CD4-positive, alpha-beta T cell treated with Interleukin-12 subunit alpha and Interleukin-12 subunit beta, for 1 hour (primary cell): ENCODE measurements around the gene GPR179.

Source experiments
- DNase-seq: peaks from one replicate; pipeline ENCODE4 v3.0.0-alpha.2; 2020

GPR179 gene, protein sequence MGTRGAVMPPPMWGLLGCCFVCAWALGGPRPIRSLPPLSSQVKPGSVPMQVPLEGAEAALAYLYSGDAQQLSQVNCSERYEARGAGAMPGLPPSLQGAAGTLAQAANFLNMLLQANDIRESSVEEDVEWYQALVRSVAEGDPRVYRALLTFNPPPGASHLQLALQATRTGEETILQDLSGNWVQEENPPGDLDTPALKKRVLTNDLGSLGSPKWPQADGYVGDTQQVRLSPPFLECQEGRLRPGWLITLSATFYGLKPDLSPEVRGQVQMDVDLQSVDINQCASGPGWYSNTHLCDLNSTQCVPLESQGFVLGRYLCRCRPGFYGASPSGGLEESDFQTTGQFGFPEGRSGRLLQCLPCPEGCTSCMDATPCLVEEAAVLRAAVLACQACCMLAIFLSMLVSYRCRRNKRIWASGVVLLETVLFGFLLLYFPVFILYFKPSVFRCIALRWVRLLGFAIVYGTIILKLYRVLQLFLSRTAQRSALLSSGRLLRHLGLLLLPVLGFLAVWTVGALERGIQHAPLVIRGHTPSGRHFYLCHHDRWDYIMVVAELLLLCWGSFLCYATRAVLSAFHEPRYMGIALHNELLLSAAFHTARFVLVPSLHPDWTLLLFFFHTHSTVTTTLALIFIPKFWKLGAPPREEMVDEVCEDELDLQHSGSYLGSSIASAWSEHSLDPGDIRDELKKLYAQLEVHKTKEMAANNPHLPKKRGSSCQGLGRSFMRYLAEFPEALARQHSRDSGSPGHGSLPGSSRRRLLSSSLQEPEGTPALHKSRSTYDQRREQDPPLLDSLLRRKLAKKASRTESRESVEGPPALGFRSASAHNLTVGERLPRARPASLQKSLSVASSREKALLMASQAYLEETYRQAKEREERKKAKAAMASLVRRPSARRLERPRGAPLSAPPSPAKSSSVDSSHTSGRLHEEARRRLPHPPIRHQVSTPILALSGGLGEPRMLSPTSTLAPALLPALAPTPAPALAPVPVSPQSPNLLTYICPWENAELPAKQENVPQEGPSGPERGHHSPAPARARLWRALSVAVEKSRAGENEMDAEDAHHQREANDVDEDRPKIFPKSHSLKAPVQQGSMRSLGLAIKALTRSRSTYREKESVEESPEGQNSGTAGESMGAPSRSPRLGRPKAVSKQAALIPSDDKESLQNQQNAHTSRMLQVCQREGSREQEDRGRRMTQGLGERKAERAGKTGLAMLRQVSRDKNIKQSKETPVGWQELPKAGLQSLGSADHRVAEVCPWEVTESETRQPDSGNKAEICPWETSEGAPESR (N-terminal part only)

DNA sequence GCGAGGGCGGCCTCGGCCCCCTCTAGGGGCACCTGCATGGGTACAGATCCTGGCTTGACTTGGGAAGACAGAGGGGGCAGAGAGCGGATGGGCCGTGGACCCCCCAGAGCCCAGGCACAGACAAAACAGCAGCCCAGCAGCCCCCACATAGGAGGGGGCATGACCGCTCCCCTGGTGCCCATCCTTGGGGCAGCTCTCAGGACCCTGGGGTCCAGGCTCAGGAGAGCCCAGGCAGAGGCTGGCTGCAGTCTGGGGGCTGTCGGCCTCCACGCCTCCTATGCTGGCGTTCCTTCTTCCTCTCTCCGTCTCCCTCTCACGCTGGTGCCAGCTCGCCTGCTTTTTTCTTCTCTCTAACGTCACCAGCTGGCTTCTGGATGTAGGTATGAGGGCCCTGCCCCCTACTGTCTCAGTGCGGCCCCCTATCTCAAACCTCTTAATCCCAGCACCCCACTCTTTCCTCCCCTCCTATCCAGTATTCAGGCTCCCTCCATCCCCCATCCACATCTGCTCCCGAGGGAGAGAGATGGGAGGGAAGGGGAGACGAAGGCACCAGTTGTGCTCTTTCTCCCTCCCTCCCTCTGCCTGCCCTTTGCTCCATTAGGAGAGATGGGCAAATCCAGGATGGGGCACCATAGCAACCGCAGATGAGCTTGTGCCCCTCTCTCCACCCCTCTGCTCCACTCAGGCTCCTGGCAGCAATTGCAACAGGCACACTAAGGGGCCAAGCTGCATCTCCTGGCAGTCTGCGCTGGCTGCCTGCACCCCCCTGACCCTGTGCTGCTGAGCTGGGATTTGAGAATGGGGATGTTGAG, at the start of gene GPR179:
Gene GPR179 (minus strand): TSS at position 349 of the 812 bp plus-strand sequence. CDS start 167 bp downstream, at position 182.
- DNase-seq = no peak

DNA sequence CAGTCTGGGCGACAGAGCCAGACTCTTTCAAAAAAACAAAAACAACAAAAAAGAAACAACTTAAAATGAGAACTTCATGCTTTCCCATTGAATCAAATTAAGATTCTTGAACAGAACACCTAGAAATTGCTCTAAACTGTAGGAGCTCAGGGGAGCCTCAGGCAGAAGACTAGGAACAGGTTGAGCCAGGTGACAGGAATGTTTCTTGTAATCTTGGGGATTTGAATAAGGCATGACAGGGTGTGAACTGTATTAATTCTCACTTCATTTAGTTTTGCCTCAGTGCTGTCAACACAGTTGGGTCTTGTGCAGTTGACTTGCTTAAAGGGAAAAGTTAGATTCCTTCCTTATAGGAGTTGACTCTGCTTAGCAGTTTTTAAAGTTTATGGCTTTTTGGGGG, 35.7 kb upstream of the GPR179 start:
- DNase-seq = no peak

GRCh38 chr17:38369124-38369886, 25.5 kb upstream of the GPR179 start:
- no peak for DNase-seq

DNA sequence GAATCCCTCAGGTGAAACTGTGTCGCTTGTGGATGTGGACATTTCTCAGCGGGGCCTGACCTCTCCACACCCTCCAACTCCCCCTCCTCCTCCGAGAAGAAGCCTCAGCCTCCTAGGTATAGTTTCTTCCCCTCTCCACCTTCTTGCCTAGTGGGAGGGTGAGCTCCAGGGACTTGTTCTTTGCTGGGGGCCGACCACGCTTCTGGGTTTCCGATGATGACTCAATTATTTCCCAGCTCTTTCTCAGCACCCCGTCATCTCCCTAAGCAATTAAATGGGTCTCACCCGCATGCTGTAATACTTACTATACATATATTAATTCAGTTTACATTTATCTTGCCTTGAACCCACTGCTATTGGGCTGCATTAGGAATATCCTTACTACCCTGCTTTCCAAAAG, 21.0 kb upstream of the GPR179 start:
- no peak for DNase-seq

DNA sequence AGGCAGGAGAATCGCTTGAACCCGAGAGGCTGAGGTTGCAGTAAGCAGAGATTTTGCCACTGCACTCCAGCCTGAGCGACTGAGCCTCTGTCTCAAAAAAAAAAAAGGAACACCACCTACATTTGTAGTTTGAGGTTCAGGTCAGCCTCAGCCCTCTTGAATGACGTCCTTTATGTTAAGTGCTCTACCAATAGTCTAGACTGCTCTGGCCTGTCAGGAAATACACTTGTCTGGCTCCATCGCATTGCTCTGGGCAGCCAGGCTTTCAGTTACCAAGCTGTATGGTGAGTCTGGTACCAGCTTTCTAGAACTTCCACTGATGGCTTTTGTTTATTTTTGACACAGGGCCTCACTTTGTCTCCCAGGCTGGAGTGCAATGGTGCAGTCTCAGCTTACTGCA, 19.3 kb upstream of the GPR179 start:
- no peak for DNase-seq

- DNase-seq = no peak
These were observed 18.1 kb upstream of the GPR179 start for GRCh38 chr17:38361694-38362465.

DNA sequence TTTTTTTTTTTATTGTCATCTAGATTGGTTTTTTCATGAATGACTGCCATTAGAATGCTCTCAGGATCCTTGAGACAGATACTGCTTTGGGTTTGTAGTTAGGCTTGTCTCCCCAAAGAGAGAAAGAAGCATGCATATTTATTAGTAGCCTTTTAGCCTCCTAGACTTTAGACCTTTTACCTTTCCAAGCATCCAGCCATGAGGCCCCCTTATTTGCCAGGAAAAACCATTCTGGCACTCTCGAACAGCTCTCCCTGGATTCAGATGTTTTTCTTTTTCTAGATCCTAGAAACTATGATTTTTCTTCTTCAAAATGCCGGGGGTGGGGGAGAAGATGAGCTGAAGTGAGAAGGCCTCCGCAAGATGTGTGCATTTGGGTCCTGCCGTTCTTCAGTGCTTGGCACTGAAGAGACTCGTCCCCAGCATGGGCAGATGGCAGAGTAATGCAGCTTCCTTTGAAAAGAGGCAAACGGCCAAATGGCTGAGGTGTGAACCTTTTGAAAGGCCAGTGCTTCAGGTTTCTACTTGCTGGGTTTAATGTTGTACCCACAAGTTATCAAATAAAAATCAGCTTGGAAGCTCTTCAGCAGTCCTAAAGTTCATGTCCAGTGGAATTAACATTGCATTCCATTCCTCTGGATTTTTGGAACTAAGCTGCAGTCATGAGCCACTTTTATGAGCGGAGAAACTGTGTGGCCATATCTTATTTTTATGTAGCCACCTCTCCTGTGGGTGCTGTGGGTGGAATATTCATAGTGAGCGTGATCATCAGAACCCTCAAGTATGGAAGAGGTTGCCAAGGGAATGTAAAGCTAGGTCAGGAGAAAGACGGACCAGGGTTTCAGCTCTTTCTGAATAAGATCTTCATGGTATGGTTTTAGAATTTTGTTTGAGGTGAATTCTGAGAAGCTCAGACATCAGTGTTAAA, 15.1 kb upstream of the GPR179 start:
- DNase-seq = no peak

DNA sequence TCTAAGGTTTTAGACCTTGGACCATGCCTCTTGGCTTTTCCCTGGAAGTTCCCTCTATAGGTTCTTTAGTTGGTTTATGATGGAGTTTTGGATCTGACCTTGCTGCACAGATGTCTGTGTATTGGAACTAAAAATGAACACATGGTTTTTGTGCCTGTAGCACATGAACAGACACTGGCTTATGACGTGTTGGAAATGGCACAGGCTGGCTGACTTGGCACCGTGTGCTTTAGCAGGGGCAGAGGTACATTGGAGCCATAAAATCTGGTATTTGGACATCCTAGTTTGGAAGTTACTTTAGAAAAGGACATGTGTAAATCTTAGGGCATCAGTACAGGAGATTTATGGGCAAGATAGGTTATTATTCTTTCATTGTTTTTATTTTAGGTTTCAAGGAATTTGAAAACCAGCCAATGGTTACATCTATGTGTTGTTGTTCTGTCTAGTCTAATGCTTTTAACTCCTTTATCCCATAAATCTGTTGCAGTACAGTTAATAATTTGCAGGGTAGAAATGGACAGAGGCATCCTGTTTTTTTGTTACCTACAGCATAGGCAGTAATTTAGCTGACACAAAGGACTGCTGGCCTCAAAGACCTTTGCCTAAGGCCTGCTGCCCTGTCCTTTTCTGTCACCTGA, 13.8 kb upstream of the GPR179 start:
- no peak for DNase-seq

DNA sequence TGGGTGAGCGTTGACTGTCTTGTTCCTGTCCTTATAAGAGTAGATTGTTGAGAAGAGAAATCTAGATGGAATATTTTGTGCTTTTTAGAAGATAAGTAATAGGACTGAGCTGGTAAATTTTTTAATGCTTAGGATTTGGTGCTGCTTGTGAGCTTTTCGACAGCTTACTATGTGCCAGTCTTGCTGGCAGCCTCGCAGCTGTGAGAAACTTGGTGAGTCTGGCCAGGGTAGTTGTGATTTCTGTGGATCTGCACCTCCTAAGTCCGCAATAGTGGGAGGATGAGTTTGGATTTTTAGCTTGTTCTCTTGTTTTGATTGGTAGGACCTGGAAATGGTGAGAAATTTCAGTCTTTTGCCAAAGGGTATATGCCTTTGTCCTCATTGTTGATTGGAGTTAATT, 11.5 kb upstream of the GPR179 start:
- DNase-seq = no peak

- no peak for DNase-seq
These were observed 10.7 kb upstream of the GPR179 start for GRCh38 chr17:38354466-38354865.

GRCh38 chr17:38353668-38354067, 9.9 kb upstream of the GPR179 start:
- no peak for DNase-seq

GRCh38 chr17:38353086-38353604, 9.4 kb upstream of the GPR179 start:
- DNase-seq = no peak

DNA sequence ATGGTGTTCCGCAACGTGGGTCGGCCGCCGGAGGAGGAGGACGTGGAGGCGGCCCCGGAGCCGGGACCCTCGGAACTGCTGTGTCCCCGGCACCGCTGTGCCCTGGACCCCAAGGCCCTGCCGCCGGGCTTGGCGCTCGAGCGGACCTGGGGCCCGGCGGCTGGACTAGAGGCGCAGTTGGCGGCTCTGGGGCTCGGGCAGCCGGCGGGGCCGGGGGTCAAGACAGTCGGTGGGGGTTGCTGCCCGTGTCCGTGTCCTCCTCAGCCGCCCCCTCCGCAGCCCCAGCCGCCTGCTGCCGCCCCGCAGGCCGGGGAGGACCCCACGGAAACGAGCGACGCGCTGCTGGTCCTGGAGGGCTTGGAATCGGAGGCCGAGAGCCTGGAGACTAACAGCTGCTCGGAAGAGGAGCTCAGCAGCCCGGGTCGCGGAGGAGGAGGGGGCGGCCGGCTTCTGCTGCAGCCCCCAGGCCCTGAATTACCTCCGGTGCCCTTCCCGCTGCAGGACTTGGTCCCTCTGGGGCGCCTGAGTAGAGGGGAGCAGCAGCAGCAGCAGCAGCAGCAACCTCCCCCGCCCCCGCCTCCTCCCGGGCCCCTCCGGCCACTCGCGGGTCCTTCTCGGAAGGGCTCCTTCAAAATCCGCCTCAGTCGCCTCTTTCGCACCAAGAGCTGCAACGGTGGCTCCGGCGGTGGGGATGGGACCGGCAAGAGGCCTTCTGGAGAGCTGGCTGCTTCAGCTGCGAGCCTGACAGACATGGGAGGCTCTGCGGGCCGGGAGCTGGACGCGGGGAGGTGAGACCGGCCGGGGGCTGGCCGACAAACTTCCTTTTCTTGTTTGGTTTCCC, 8.7 kb upstream of the GPR179 start:
- DNase-seq = no peak

DNA sequence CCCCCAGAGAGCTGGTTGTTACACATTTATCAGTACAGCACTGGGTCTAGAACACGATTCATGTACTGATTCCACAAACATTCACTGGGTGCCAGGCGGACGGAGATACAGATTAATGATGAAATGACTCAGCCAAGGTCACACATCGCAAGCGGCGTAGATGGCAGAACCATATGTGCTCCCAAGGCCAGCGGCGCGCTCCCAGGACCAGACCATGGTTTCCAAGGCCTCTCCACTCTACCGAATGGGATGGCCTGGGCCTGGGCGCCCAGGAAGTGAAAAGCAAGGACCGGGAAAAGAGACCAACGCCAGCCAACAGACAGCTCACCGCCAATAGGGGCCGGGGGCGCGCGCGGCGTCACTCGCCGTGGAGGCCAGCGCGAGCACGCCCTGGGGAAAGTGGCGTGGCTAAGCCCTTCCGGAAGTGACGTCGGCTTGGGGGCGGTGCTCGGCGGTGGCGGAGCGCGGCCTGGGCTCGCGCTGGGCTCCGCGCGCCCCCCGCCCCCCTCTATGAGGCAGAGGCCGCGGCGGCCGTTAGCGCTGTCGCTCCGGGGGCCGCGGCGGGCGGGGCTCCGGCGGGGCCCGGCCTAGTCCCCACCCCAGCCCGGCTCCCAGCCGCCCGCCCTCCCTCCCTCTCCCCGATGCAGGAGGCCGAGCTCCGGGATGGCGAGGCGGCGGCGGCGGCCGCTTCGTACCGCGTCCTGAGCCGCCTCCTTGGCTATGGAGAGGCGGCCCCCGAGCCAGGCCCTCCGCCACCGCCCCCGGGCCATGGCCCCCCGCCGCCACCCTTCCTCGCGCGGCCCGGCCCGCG, 7.9 kb upstream of the GPR179 start, which contains the start of gene SOCS7:
Gene SOCS7 (plus strand): TSS at position 433 of the 811 bp plus-strand sequence. CDS start 209 bp downstream, at position 642.
- DNase-seq = peak; percentile 94

GRCh38 chr17:38350035-38350434, 6.3 kb upstream of the GPR179 start:
- DNase-seq = no peak

GRCh38 chr17:38349097-38349730, 5.5 kb upstream of the GPR179 start:
- DNase-seq = peak; percentile 86
